Tibial artery (tissue), 4 donors: Measurements from ENCODE around the gene TCF4.

Experiments
- DNase-seq, 2 donors: peaks; one replicate each; pipeline ENCODE4 v3.0.0-alpha.2; 2019
- H3K27ac ChIP-seq, 2 donors: fragments of 200-600 bp; sonication (generic) in 1 of 2; 1 replicate in 1 of 2; 2 replicates in 1 of 2; pipeline ENCODE4 v1.5.1; 2018 to 2019; ENCODE audit warnings: mild to moderate bottlenecking in 1 of 2
- H3K27me3 ChIP-seq, 2 donors: fragments of 200-600 bp; sonication (generic) in 1 of 2; one replicate each; pipeline versions ENCODE4 v1.5.1 to v1.6.0; 2016 to 2019
- H3K36me3 ChIP-seq, 3 donors: fragments of 200-600 bp; sonication (generic) in 2 of 3; one replicate each; pipeline ENCODE4 v1.5.1; 2016 to 2019; ENCODE audit warnings: mild to moderate bottlenecking in 2 of 3
- H3K4me1 ChIP-seq, 4 donors: fragments of 200-600 bp; sonication (generic) in 2 of 4; 1 replicate in 3 of 4; 2 replicates in 1 of 4; pipeline ENCODE4 v1.5.1; 2016 to 2019
- H3K4me3 ChIP-seq, 2 donors: fragments of 200-600 bp; sonication (generic) in 1 of 2; 1 replicate in 1 of 2; 2 replicates in 1 of 2; pipeline ENCODE4 v1.5.1; 2018 to 2019; ENCODE audit warnings: mild to moderate bottlenecking in 2 of 2
- H3K9me3 ChIP-seq, 3 donors: fragments of 200-600 bp; sonication (generic) in 1 of 3; one replicate each; pipeline ENCODE4 v1.5.1; 2016 to 2019
- CTCF ChIP-seq, 2 experiments: fragments of 200-600 bp in 1 of 2; fragments of 450-650 bp in 1 of 2; IDR thresholded peaks; one replicate each; pipeline ENCODE4 v1.5.1; 2017 to 2019; ENCODE audit warnings: antibody characterized with exemption in 2 of 2, mild to moderate bottlenecking in 1 of 2, moderate library complexity in 1 of 2
- intact Hi-C: fragments of 100-400 bp; cut with DNase I; formaldehyde crosslinking; loops from one replicate; pipeline ENCODE4 v1.15.0; 2023; ENCODE audit warnings: low total_unique reads

The TCF4 gene

DNA sequence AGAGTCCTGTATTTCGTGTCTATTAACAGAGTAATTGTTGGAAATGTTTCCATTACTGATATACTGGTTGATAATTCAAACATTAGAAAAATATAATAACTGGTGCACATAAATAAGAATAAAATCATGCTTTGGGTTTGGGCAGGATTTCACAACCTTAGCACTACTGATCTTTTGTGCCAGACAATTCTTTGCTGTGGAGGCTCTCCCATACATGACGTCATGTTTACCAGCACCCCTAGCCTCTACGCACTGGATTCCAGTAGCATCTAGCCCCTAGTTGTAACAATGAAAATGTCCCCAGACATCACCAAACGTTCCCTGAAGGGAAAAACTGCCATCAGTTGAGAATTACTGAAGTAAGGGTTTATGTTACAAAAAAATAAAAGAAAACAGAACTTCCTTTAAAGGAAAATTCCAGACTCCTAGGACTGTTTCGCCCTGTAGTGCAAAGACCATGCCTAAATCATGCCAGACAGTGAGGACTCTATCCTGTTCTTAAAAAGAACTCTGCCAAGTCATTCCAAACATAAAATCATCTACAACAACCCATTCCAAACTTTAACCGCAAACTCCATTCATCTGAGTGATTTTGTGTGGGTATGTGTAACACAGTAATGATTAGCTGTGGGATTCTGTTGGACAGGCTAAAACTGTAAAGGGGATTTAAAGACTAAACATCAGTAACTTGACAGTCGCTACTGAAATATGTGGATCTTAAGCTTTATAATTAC, 315.3 kb downstream of the TCF4 start:
- no peak for DNase-seq
- Histone ChIP-seq H3K4me1 (no peaks in the 10 kb centered on the region), H3K9me3 (no peaks in the 10 kb centered on the region), H3K27ac (no peak overlapping the region), H3K4me3 (no peak overlapping the region), H3K36me3 (peaks cover 23 to 29% (median 24%) of the 10 kb centered on the region in 3 donors), H3K27me3 (no peaks in the 10 kb centered on the region)
- intact Hi-C loops: no loop called here
- TF ChIP-seq CTCF (IDR thresholded peaks at IDR 0.05): no peak

GRCh38 chr18:55269622-55270021, 318.4 kb downstream of the TCF4 start:
- H3K27ac ChIP-seq: no peak overlapping the region
- H3K9me3 ChIP-seq: no peaks in the 10 kb centered on the region
- DNase-seq: no peak
- no peak overlapping the region for H3K4me3 ChIP-seq
- H3K27me3 ChIP-seq: no peaks in the 10 kb centered on the region
- intact Hi-C loops: no loop called here
- peaks cover 0 to 6% (median 0%) of the 10 kb centered on the region in 4 donors for H3K4me1 ChIP-seq
- TF ChIP-seq CTCF (IDR thresholded peaks at IDR 0.05): no peak
- peaks cover 21 to 44% (median 36%) of the 10 kb centered on the region in 3 donors for H3K36me3 ChIP-seq

- H3K27ac ChIP-seq: no peak overlapping the region
- no peak for TF ChIP-seq CTCF (IDR thresholded peaks at IDR 0.05)
- H3K27me3 ChIP-seq: no peaks in the 10 kb centered on the region
- H3K4me3 ChIP-seq: no peak overlapping the region
- no peaks in the 10 kb centered on the region for H3K9me3 ChIP-seq
- intact Hi-C loops: no loop called here
- H3K36me3 ChIP-seq: peaks cover 16 to 36% (median 27%) of the 10 kb centered on the region in 3 donors
- peaks cover 0 to 13% (median 0%) of the 10 kb centered on the region in 4 donors for H3K4me1 ChIP-seq
- no peak for DNase-seq
These were observed 319.2 kb downstream of the TCF4 start for GRCh38 chr18:55268628-55269275.

GRCh38 chr18:55268151-55268601, 319.8 kb downstream of the TCF4 start:
- no peak for TF ChIP-seq CTCF (IDR thresholded peaks at IDR 0.05)
- DNase-seq: no peak
- intact Hi-C loops: no loop called here
- H3K4me1 ChIP-seq: peaks cover 0 to 14% (median 0%) of the 10 kb centered on the region in 4 donors
- peaks cover 16 to 34% (median 25%) of the 10 kb centered on the region in 3 donors for H3K36me3 ChIP-seq
- no peak overlapping the region for H3K27ac ChIP-seq
- H3K4me3 ChIP-seq: no peak overlapping the region
- no peaks in the 10 kb centered on the region for H3K9me3 ChIP-seq
- no peaks in the 10 kb centered on the region for H3K27me3 ChIP-seq

GRCh38 chr18:55266981-55267380, 321.0 kb downstream of the TCF4 start:
- Histone ChIP-seq H3K4me3 (no peak overlapping the region), H3K9me3 (no peaks in the 10 kb centered on the region), H3K27ac (no peak overlapping the region), H3K36me3 (peaks cover 16 to 34% (median 25%) of the 10 kb centered on the region in 3 donors), H3K27me3 (no peaks in the 10 kb centered on the region), H3K4me1 (peaks cover 0 to 14% (median 0%) of the 10 kb centered on the region in 4 donors)
- TF ChIP-seq CTCF (IDR thresholded peaks at IDR 0.05): no peak
- intact Hi-C loops: no loop called here
- DNase-seq: no peak
